IMR-90 (cell line): ENCODE measurements around the gene ILF3. TPM values are rescaled to one million over a fixed set of nuclear protein-coding genes. Genes with fewer than 3 reads are reported as not detected.

Source experiments
- ATAC-seq: fragments of 200-7000 bp; cut with Tn5 transposase; 2 replicates; pipeline ENCODE4 v1.9.1; 2020; ENCODE audit warnings: low read depth, mild to moderate bottlenecking, moderate library complexity
- BruUV-seq: library from RNA; stranded (reverse); fragments of 400-500 nt; replicated peaks from 2 replicates; lab custom pipeline; 2021; lab: Mats Ljungman, UMichigan
- CTCF ChIA-PET: fragments of 300-600 bp; formaldehyde crosslinking; extraction: SDS; loops from one replicate; lab custom pipeline; 2021; ENCODE audit warnings: antibody characterized with exemption; lab: Yijun Ruan, JAX
- POLR2A ChIA-PET: fragments of 300-600 bp; sonication (Branson Sonifier 250); formaldehyde crosslinking; loops from one replicate; lab custom pipeline; 2022; ENCODE audit warnings: antibody characterized with exemption; ENCODE audit not compliant: unreplicated experiment; lab: Charles Lee
- DNase-seq: peaks from one replicate; pipeline ENCODE4 v3.0.0; 2013
- H2AFZ ChIP-seq: replicated peaks from 2 replicates; pipeline ENCODE3; 2013; ENCODE audit warnings: low read length, mild to moderate bottlenecking; ENCODE audit not compliant: poor library complexity
- H2AK5ac ChIP-seq: 2 replicates; pipeline ENCODE4 v1.6.1; 2013; ENCODE audit warnings: low read depth, low read length, inconsistent platforms
- H2AK9ac ChIP-seq: replicated peaks from 2 replicates; pipeline ENCODE3; 2013; ENCODE audit warnings: mild to moderate bottlenecking, low read depth, low read length, moderate library complexity; ENCODE audit not compliant: poor library complexity
- H2BK120ac ChIP-seq: 2 replicates; pipeline ENCODE4 v1.6.1; 2013; ENCODE audit warnings: low read depth, low read length, inconsistent platforms
- H2BK15ac ChIP-seq: 3 replicates; pipeline ENCODE4 v1.6.1; 2013; ENCODE audit warnings: low read depth, low read length, inconsistent platforms
- H2BK20ac ChIP-seq: 2 replicates; pipeline ENCODE4 v1.6.1; 2013; ENCODE audit warnings: low read depth, mild to moderate bottlenecking, inconsistent platforms, low read length, moderate library complexity
- H2BK5ac ChIP-seq: 2 replicates; pipeline ENCODE4 v1.6.1; 2013; ENCODE audit warnings: mild to moderate bottlenecking, low read depth, low read length, inconsistent platforms; ENCODE audit not compliant: poor library complexity, severe bottlenecking
- H3K14ac ChIP-seq: replicated peaks from 2 replicates; pipeline ENCODE4 v1.6.1; 2013; ENCODE audit warnings: low read depth, low read length, inconsistent platforms
- H3K18ac ChIP-seq: 2 replicates; pipeline ENCODE4 v1.6.1; 2013; ENCODE audit warnings: low read depth, low read length, control low read depth
- H3K23ac ChIP-seq: 2 replicates; pipeline ENCODE4 v1.6.1; 2013; ENCODE audit warnings: low read depth, low read length, inconsistent platforms
- H3K27ac ChIP-seq: 2 replicates; pipeline ENCODE4 v1.5.1; 2013; ENCODE audit warnings: mild to moderate bottlenecking, control low read depth, low read length; ENCODE audit not compliant: insufficient read depth
- H3K27me3 ChIP-seq: 2 replicates; pipeline ENCODE4 v1.6.1; 2013; ENCODE audit warnings: low read length; ENCODE audit not compliant: control insufficient read depth, insufficient read depth
- H3K36me3 ChIP-seq: 2 replicates; pipeline ENCODE4 v1.6.1; 2013; ENCODE audit warnings: low read length, mixed read lengths; ENCODE audit not compliant: control insufficient read depth, insufficient read depth
- H3K4ac ChIP-seq: 2 replicates; pipeline ENCODE4 v1.6.1; 2013; ENCODE audit warnings: low read depth, low read length, inconsistent platforms
- H3K4me1 ChIP-seq: 2 replicates; pipeline ENCODE4 v1.6.1; 2013; ENCODE audit warnings: low read length, mixed read lengths; ENCODE audit not compliant: control insufficient read depth, insufficient read depth
- H3K4me2 ChIP-seq: 2 replicates; pipeline ENCODE4 v1.6.1; 2013; ENCODE audit warnings: low read depth, mild to moderate bottlenecking, control low read depth, low read length, moderate library complexity
- H3K4me3 ChIP-seq: 2 replicates; pipeline ENCODE4 v1.5.1; 2013; ENCODE audit warnings: low read depth, mild to moderate bottlenecking, control low read depth, low read length, moderate library complexity; ENCODE audit not compliant: insufficient read depth
- H3K56ac ChIP-seq: 2 replicates; pipeline ENCODE4 v1.6.1; 2013; ENCODE audit warnings: low read length, inconsistent platforms; ENCODE audit not compliant: insufficient read depth; ENCODE audit errors: extremely low read depth
- H3K79me1 ChIP-seq, 2 experiments: 2 replicates each; pipeline ENCODE4 v1.6.1; 2013; ENCODE audit warnings: low read length in 2 of 2, inconsistent platforms in 1 of 2, low read depth in 1 of 2
- H3K9ac ChIP-seq: 2 replicates; pipeline ENCODE4 v1.6.1; 2013; ENCODE audit warnings: low read depth, low read length, control low read depth
- H3K9me1 ChIP-seq: 2 replicates; pipeline ENCODE4 v1.6.1; 2013; ENCODE audit warnings: low read length, inconsistent platforms; ENCODE audit not compliant: insufficient read depth
- H3K9me3 ChIP-seq: 2 replicates; pipeline ENCODE4 v1.6.1; 2013; ENCODE audit warnings: low read length; ENCODE audit not compliant: control insufficient read depth, insufficient read depth
- H4K20me1 ChIP-seq: 2 replicates; pipeline ENCODE4 v1.6.1; 2013; ENCODE audit warnings: low read length, inconsistent platforms; ENCODE audit not compliant: insufficient read depth
- H4K5ac ChIP-seq: 2 replicates; pipeline ENCODE4 v1.6.1; 2013; ENCODE audit warnings: mild to moderate bottlenecking, low read depth, low read length, control low read depth
- H4K8ac ChIP-seq, 2 experiments: 2 replicates each; pipeline ENCODE4 v1.6.1; 2013; ENCODE audit warnings: low read depth in 2 of 2, low read length in 2 of 2, control low read depth in 1 of 2, inconsistent platforms in 1 of 2
- H4K91ac ChIP-seq: 2 replicates; pipeline ENCODE4 v1.6.1; 2013; ENCODE audit warnings: low read depth, low read length, inconsistent platforms; ENCODE audit not compliant: insufficient read depth
- BHLHE40 ChIP-seq: fragments of 150-350 bp; IDR thresholded peaks from 2 replicates; pipeline ENCODE4 v1.6.1; 2016; ENCODE audit warnings: mild to moderate bottlenecking, low read depth, low read length
- CEBPB ChIP-seq: IDR thresholded peaks from 2 replicates; pipeline ENCODE4 v1.6.1; 2012; ENCODE audit warnings: low read depth, low read length, improper control_type of control experiment
- CHD1 ChIP-seq: IDR thresholded peaks from 2 replicates; pipeline ENCODE4 v1.6.1; 2012; ENCODE audit warnings: low read depth, low read length, improper control_type of control experiment
- FOS ChIP-seq: fragments of 150-350 bp; IDR thresholded peaks from 2 replicates; pipeline ENCODE4 v1.6.1; 2016; ENCODE audit warnings: low read depth, low read length
- MAFK ChIP-seq: IDR thresholded peaks from 2 replicates; pipeline ENCODE4 v1.6.1; 2012; ENCODE audit warnings: low read depth, low read length, improper control_type of control experiment
- MAZ ChIP-seq: IDR thresholded peaks from 2 replicates; pipeline ENCODE4 v1.6.1; 2012; ENCODE audit warnings: low read depth, mild to moderate bottlenecking, low read length, improper control_type of control experiment, moderate library complexity, borderline replicate concordance
- MXI1 ChIP-seq: IDR thresholded peaks from 2 replicates; pipeline ENCODE4 v1.6.1; 2012; ENCODE audit warnings: low read depth, mild to moderate bottlenecking, low read length, moderate library complexity, borderline replicate concordance
- NFE2L2 ChIP-seq: fragments of 150-350 bp; IDR thresholded peaks from 2 replicates; pipeline ENCODE4 v1.6.1; 2016; ENCODE audit warnings: low read depth, mild to moderate bottlenecking, low read length
- POLR2A ChIP-seq: IDR thresholded peaks from 2 replicates; pipeline ENCODE4 v1.6.1; 2012; ENCODE audit warnings: mild to moderate bottlenecking, low read depth, low read length
- RAD21 ChIP-seq: IDR thresholded peaks from 2 replicates; pipeline ENCODE4 v1.6.1; 2012; ENCODE audit warnings: low read length, improper control_type of control experiment
- RCOR1 ChIP-seq: IDR thresholded peaks from 2 replicates; pipeline ENCODE4 v1.6.1; 2012; ENCODE audit warnings: mild to moderate bottlenecking, low read length, improper control_type of control experiment; ENCODE audit not compliant: insufficient replicate concordance
- RFX5 ChIP-seq: IDR thresholded peaks from 2 replicates; pipeline ENCODE4 v1.8.0; 2012; ENCODE audit warnings: low read depth, mild to moderate bottlenecking, low read length, moderate library complexity
- SMC3 ChIP-seq: fragments of 150-350 bp; IDR thresholded peaks from 2 replicates; pipeline ENCODE4 v1.6.1; 2016; ENCODE audit warnings: low read depth, mild to moderate bottlenecking, antibody characterized with exemption, low read length, moderate library complexity
- WGBS, 2 experiments: methylation state at CpG; one replicate each; pipeline versions ENCODE4 v1.1.5 to v1.1.7; 2013; ENCODE audit warnings: missing lambda C conversion rate in 2 of 2; ENCODE audit not compliant: insufficient read length in 1 of 2; ENCODE audit errors: extremely low coverage in 2 of 2; 5-methylcytosine and 5-hydroxymethylcytosine counted together
- dilution Hi-C: fragments of 300-500 bp; cut with HindIII; formaldehyde crosslinking; loops from one replicate; pipeline ENCODE4 v1.14.3; 2018; ENCODE audit warnings: low sequenced_read_pairs; ENCODE audit not compliant: unreplicated experiment
- in situ Hi-C: fragments of 300-500 bp; cut with MboI; formaldehyde crosslinking; loops from 3 replicates; pipeline ENCODE4 v1.14.3; 2019; ENCODE audit warnings: low sequenced_read_pairs, inconsistent platforms, mixed read lengths
- intact Hi-C: fragments of 100-400 bp; cut with micrococcal nuclease; formaldehyde crosslinking; loops from 2 replicates; pipeline ENCODE4 v1.10.0; 2022
- polyA plus RNA-seq, 3 experiments: library from polyadenylated mRNA; depleted of rRNA; stranded (reverse); fragments of >200 nt; gene quantifications; 2 replicates each; pipeline ENCODE4 v1.2.3, GENCODE V29; 2012; ENCODE audit warnings: low replicate concordance in 1 of 3
- total RNA-seq: library from RNA; depleted of rRNA; stranded (reverse); fragments of >200 nt; gene quantifications from 2 replicates; pipeline ENCODE4 v1.2.3, GENCODE V29; 2012
- TF ChIP-seq, protein P1 (sequence below): fragments of 150-350 bp; IDR thresholded peaks from 2 replicates; pipeline ENCODE4 v1.6.1; 2016; ENCODE audit warnings: low read depth, mild to moderate bottlenecking, low read length, moderate library complexity, borderline replicate concordance
- TF ChIP-seq, protein P2 (sequence below): conservative IDR thresholded peaks from 2 replicates; pipeline ENCODE4 v1.5.1; 2012; ENCODE audit warnings: mild to moderate bottlenecking, low read depth, low read length, improper control_type of control experiment
- TF ChIP-seq, protein P3 (sequence below): fragments of 150-350 bp; IDR thresholded peaks from 2 replicates; pipeline ENCODE4 v1.6.1; 2017; ENCODE audit warnings: mild to moderate bottlenecking, antibody characterized with exemption, low read length, low read depth

The ILF3 gene
- total and polyA plus RNA-seq, 2 of the 4 experiments (the other 2 are of a cell fraction): 120 to 166 TPM

- ATAC-seq: no peak
- DNase-seq: no peak
- Histone ChIP-seq H3K4me2 (no peak overlapping the region), H4K20me1 (peaks cover 74% of the 10 kb centered on the region), H3K4me3 (no peak overlapping the region), H3K27ac (no peak overlapping the region), H2AK5ac (no peak overlapping the region), H3K9me1 (peaks cover 17% of the 10 kb centered on the region), H3K56ac (no peak overlapping the region), H3K23ac (0 out of 2 replicates have a peak overlapping the region, but pooled peaks have one; percentile 39), H3K18ac (no peak overlapping the region), H3K9me3 (no peaks in the 10 kb centered on the region), H4K8ac (no peak overlapping the region), H3K4ac (no peak overlapping the region), H3K36me3 (no peaks in the 10 kb centered on the region), H2BK120ac (no peak overlapping the region), H2BK5ac (no peak overlapping the region), H2BK20ac (no peak overlapping the region), H4K5ac (no peak overlapping the region), H2AK9ac (no peak overlapping the region), H3K9ac (no peak overlapping the region), H2AFZ (no peak overlapping the region), H3K79me1 (peaks cover 8 to 56% of the 10 kb centered on the region in 2 experiments; a peak in 3 of 4 replicates), H3K14ac (no peak overlapping the region), H2BK15ac (no peak overlapping the region), H4K91ac (no peak overlapping the region), H3K27me3 (no peaks in the 10 kb centered on the region), H3K4me1 (peaks cover 7% of the 10 kb centered on the region)
- dilution Hi-C loops (no loop called here), intact Hi-C loops (no loop called here), in situ Hi-C loops (no loop called here)
- ChIA-PET POLR2A (no interaction called here), CTCF (no interaction called here)
- TF ChIP-seq NFE2L2 (no peak), POLR2A (no peak), RAD21 (no peak), RCOR1 (no peak), RFX5 (no peak), SMC3 (no peak), FOS (no peak), MXI1 (no peak), MAFK (no peak), CEBPB (no peak), CHD1 (no peak), MAZ (no peak), BHLHE40 (no peak)
- TF ChIP-seq, protein P1, sequence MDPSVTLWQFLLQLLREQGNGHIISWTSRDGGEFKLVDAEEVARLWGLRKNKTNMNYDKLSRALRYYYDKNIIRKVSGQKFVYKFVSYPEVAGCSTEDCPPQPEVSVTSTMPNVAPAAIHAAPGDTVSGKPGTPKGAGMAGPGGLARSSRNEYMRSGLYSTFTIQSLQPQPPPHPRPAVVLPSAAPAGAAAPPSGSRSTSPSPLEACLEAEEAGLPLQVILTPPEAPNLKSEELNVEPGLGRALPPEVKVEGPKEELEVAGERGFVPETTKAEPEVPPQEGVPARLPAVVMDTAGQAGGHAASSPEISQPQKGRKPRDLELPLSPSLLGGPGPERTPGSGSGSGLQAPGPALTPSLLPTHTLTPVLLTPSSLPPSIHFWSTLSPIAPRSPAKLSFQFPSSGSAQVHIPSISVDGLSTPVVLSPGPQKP: no peak
- TF ChIP-seq, protein P2, sequence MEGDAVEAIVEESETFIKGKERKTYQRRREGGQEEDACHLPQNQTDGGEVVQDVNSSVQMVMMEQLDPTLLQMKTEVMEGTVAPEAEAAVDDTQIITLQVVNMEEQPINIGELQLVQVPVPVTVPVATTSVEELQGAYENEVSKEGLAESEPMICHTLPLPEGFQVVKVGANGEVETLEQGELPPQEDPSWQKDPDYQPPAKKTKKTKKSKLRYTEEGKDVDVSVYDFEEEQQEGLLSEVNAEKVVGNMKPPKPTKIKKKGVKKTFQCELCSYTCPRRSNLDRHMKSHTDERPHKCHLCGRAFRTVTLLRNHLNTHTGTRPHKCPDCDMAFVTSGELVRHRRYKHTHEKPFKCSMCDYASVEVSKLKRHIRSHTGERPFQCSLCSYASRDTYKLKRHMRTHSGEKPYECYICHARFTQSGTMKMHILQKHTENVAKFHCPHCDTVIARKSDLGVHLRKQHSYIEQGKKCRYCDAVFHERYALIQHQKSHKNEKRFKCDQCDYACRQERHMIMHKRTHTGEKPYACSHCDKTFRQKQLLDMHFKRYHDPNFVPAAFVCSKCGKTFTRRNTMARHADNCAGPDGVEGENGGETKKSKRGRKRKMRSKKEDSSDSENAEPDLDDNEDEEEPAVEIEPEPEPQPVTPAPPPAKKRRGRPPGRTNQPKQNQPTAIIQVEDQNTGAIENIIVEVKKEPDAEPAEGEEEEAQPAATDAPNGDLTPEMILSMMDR: no peak
- TF ChIP-seq, protein P3, sequence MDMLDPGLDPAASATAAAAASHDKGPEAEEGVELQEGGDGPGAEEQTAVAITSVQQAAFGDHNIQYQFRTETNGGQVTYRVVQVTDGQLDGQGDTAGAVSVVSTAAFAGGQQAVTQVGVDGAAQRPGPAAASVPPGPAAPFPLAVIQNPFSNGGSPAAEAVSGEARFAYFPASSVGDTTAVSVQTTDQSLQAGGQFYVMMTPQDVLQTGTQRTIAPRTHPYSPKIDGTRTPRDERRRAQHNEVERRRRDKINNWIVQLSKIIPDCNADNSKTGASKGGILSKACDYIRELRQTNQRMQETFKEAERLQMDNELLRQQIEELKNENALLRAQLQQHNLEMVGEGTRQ: no peak
- WGBS, 2 experiments: no CpG with 5 or more reads among the region's 6 CpGs
- no TSS peak for BruUV-seq
Measured at GRCh38 chr19:10720607-10721125, 66.5 kb downstream of the ILF3 start.
